CD4-positive, alpha-beta T cell treated with Interferon gamma for 1 hour (primary cell): ENCODE results near the gene ARL15.
"Not testable (repeated sequence)": the region's sequence is repeated elsewhere in the genome, so short reads cannot be mapped to it uniquely, and the experiment has no call there.

Source experiments
- DNase-seq: peaks from one replicate; pipeline ENCODE4 v3.0.0-alpha.2; 2020

The ARL15 gene

GRCh38 chr5:54013556-54014194, 296.7 kb downstream of the ARL15 start:
- peak; percentile 62 for DNase-seq

GRCh38 chr5:54009828-54010227, 300.5 kb downstream of the ARL15 start:
- no peak for DNase-seq

GRCh38 chr5:54009357-54009756, 301.0 kb downstream of the ARL15 start:
- DNase-seq = no peak

GRCh38 chr5:54007827-54008777, 302.3 kb downstream of the ARL15 start:
- DNase-seq = no peak

- DNase-seq = no peak
Observed at GRCh38 chr5:54004697-54005096, 305.7 kb downstream of the ARL15 start.

- DNase-seq = no peak
Observed at GRCh38 chr5:54002779-54003178, 307.6 kb downstream of the ARL15 start.

- no peak for DNase-seq
Observed at GRCh38 chr5:54001976-54002775, 308.2 kb downstream of the ARL15 start.

- no peak for DNase-seq
Observed at GRCh38 chr5:54000011-54000410, 310.4 kb downstream of the ARL15 start.

- no peak for DNase-seq
Observed at GRCh38 chr5:53997736-53998627, 312.4 kb downstream of the ARL15 start.

GRCh38 chr5:53996008-53996407, 314.4 kb downstream of the ARL15 start:
- DNase-seq = no peak

- no peak for DNase-seq
Observed at GRCh38 chr5:53994148-53994547, 316.2 kb downstream of the ARL15 start.

GRCh38 chr5:53991942-53992341, 318.4 kb downstream of the ARL15 start:
- DNase-seq = no peak

GRCh38 chr5:53987101-53987500, 323.3 kb downstream of the ARL15 start:
- no peak for DNase-seq

GRCh38 chr5:53985796-53986195, 324.6 kb downstream of the ARL15 start:
- DNase-seq = no peak

GRCh38 chr5:53984971-53985370, 325.4 kb downstream of the ARL15 start:
- DNase-seq = no peak

- no peak for DNase-seq
Observed at GRCh38 chr5:53983568-53984460, 326.6 kb downstream of the ARL15 start.

GRCh38 chr5:53982319-53982718, 328.1 kb downstream of the ARL15 start:
- DNase-seq = not testable (repeated sequence)

GRCh38 chr5:53980061-53980460, 330.3 kb downstream of the ARL15 start:
- no peak for DNase-seq

- DNase-seq = no peak
Observed at GRCh38 chr5:53974021-53974420, 336.4 kb downstream of the ARL15 start.

- no peak for DNase-seq
Observed at GRCh38 chr5:53972314-53972713, 338.1 kb downstream of the ARL15 start.

- DNase-seq = no peak
Observed at GRCh38 chr5:53971551-53971950, 338.8 kb downstream of the ARL15 start.
